GM23338 (cell line): ENCODE measurements around the gene WBP1.

ENCODE experiments used
- CREB1 ChIP-seq: fragments of 250-450 bp; sonication (Bioruptor Pico); IDR thresholded peaks from 2 replicates; pipeline ENCODE4 v1.5.0; 2020; ENCODE audit warnings: low read depth, mild to moderate bottlenecking, moderate library complexity
- EZH2 ChIP-seq: fragments of 200-600 bp; sonication (generic); IDR thresholded peaks from one replicate; pipeline ENCODE4 v1.8.0; 2017; ENCODE audit warnings: antibody characterized with exemption, mild to moderate bottlenecking, low read depth; ENCODE audit not compliant: unreplicated experiment
- EZH2phosphoT487 ChIP-seq: fragments of 200-600 bp; sonication (generic); IDR thresholded peaks from one replicate; pipeline ENCODE4 v1.8.1; 2018; ENCODE audit warnings: antibody characterized with exemption; ENCODE audit not compliant: unreplicated experiment
- JUNB ChIP-seq: IDR thresholded peaks from one replicate; pipeline ENCODE4 v1.6.1; 2016; ENCODE audit warnings: antibody characterized with exemption; ENCODE audit not compliant: unreplicated experiment
- POLR2AphosphoS5 ChIP-seq: IDR thresholded peaks from 2 replicates; pipeline ENCODE4 v1.6.1; 2016; ENCODE audit warnings: antibody characterized with exemption, low read depth
- STAT1 ChIP-seq: IDR thresholded peaks from one replicate; pipeline ENCODE4 v1.6.1; 2016; ENCODE audit warnings: antibody characterized with exemption; ENCODE audit not compliant: unreplicated experiment
- ZNF114 ChIP-seq: fragments of 250-450 bp; sonication (Bioruptor Pico); IDR thresholded peaks from 2 replicates; pipeline ENCODE4 v1.5.0; 2020; ENCODE audit warnings: mild to moderate bottlenecking, moderate library complexity
- ZNF331 ChIP-seq: fragments of 250-450 bp; sonication (Bioruptor Pico); IDR thresholded peaks from 2 replicates; pipeline ENCODE4 v1.5.0; 2020; ENCODE audit warnings: low read depth, mild to moderate bottlenecking, moderate library complexity
- TF ChIP-seq, protein P1 (sequence below), 2 experiments: fragments of 200-600 bp in 1 of 2; sonication (generic) in 1 of 2; conservative IDR thresholded peaks; 2 replicates each; pipeline versions ENCODE4 v1.5.1 to v1.6.1; 2016 to 2017; ENCODE audit warnings: antibody characterized with exemption in 2 of 2, low read depth in 2 of 2, mild to moderate bottlenecking in 2 of 2, moderate library complexity in 1 of 2
- TF ChIP-seq, protein P2 (sequence below): IDR thresholded peaks from one replicate; pipeline ENCODE4 v1.6.1; 2018; ENCODE audit warnings: antibody characterized with exemption; ENCODE audit not compliant: unreplicated experiment
- TF ChIP-seq, protein P3 (sequence below): IDR thresholded peaks from 2 replicates; pipeline ENCODE4 v1.6.1; 2016; ENCODE audit warnings: antibody characterized with exemption

DNA sequence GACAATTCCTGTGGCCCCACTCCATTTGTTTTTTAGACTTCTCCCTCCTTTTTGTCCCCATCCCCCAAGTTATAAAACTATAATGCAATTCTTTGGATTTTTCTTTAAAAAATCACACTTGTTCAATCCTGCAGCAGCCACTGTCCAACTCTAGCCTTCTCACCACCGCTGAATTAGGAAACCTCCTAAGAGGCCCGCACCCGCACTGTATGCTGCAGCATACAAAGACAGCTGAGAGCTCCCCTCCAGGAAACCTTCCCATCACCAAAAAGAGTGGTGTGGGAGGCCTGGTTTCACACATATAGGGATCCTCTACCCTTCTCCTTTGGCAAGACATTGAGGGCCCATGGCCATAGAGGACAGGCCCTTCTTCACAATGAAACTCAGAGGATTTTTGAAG is 46.4 kb downstream of the WBP1 start:
- TF ChIP-seq, protein P1, sequence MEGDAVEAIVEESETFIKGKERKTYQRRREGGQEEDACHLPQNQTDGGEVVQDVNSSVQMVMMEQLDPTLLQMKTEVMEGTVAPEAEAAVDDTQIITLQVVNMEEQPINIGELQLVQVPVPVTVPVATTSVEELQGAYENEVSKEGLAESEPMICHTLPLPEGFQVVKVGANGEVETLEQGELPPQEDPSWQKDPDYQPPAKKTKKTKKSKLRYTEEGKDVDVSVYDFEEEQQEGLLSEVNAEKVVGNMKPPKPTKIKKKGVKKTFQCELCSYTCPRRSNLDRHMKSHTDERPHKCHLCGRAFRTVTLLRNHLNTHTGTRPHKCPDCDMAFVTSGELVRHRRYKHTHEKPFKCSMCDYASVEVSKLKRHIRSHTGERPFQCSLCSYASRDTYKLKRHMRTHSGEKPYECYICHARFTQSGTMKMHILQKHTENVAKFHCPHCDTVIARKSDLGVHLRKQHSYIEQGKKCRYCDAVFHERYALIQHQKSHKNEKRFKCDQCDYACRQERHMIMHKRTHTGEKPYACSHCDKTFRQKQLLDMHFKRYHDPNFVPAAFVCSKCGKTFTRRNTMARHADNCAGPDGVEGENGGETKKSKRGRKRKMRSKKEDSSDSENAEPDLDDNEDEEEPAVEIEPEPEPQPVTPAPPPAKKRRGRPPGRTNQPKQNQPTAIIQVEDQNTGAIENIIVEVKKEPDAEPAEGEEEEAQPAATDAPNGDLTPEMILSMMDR (conservative IDR thresholded peaks at IDR 0.05; ENCODE audit: low read depth in 2 of 2), result no peak
- TF ChIP-seq EZH2 (no peak), CREB1 (CRISPR knock-in tag) (no peak), STAT1 (no peak), POLR2AphosphoS5 (no peak), EZH2phosphoT487 (no peak), JUNB (no peak), ZNF114 (CRISPR knock-in tag) (no peak), ZNF331 (CRISPR knock-in tag) (no peak)
- TF ChIP-seq, protein P2, sequence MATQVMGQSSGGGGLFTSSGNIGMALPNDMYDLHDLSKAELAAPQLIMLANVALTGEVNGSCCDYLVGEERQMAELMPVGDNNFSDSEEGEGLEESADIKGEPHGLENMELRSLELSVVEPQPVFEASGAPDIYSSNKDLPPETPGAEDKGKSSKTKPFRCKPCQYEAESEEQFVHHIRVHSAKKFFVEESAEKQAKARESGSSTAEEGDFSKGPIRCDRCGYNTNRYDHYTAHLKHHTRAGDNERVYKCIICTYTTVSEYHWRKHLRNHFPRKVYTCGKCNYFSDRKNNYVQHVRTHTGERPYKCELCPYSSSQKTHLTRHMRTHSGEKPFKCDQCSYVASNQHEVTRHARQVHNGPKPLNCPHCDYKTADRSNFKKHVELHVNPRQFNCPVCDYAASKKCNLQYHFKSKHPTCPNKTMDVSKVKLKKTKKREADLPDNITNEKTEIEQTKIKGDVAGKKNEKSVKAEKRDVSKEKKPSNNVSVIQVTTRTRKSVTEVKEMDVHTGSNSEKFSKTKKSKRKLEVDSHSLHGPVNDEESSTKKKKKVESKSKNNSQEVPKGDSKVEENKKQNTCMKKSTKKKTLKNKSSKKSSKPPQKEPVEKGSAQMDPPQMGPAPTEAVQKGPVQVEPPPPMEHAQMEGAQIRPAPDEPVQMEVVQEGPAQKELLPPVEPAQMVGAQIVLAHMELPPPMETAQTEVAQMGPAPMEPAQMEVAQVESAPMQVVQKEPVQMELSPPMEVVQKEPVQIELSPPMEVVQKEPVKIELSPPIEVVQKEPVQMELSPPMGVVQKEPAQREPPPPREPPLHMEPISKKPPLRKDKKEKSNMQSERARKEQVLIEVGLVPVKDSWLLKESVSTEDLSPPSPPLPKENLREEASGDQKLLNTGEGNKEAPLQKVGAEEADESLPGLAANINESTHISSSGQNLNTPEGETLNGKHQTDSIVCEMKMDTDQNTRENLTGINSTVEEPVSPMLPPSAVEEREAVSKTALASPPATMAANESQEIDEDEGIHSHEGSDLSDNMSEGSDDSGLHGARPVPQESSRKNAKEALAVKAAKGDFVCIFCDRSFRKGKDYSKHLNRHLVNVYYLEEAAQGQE, result no peak
- TF ChIP-seq, protein P3, sequence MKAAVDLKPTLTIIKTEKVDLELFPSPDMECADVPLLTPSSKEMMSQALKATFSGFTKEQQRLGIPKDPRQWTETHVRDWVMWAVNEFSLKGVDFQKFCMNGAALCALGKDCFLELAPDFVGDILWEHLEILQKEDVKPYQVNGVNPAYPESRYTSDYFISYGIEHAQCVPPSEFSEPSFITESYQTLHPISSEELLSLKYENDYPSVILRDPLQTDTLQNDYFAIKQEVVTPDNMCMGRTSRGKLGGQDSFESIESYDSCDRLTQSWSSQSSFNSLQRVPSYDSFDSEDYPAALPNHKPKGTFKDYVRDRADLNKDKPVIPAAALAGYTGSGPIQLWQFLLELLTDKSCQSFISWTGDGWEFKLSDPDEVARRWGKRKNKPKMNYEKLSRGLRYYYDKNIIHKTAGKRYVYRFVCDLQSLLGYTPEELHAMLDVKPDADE, result no peak
